A673 (cell line): ENCODE data around the gene WWP2.

Experiments used
- CTCF ChIP-seq: fragments of 300-800, 200-600 bp; sonication (generic); conservative IDR thresholded peaks from 2 replicates; pipeline ENCODE4 v1.5.1; 2017; ENCODE audit warnings: low read depth, mild to moderate bottlenecking, antibody characterized with exemption, low read length, moderate library complexity, mixed read lengths
- EZH2 ChIP-seq: fragments of 200-600 bp; sonication (generic); IDR thresholded peaks from 2 replicates; pipeline ENCODE4 v1.6.1; 2017; ENCODE audit warnings: borderline replicate concordance, low read depth, mild to moderate bottlenecking, mixed read lengths, antibody characterized with exemption, low read length; ENCODE audit not compliant: poor library complexity, severe bottlenecking

GRCh38 chr16:69872888-69873287 lies 110.8 kb downstream of the WWP2 start:
- TF ChIP-seq CTCF = no peak
- TF ChIP-seq EZH2 = no peak
